GM12878 (cell line): ENCODE results near the gene KCTD2. TPM values are rescaled to one million over a fixed set of nuclear protein-coding genes. Genes with fewer than 3 reads are reported as not detected.

Experiments
- ATF7 ChIP-seq: fragments of 450-650 bp; IDR thresholded peaks from 2 replicates; pipeline ENCODE4 v1.6.1; 2016; ENCODE audit warnings: low read depth, mild to moderate bottlenecking
- BCL3 ChIP-seq: IDR thresholded peaks from 2 replicates; pipeline ENCODE4 v1.6.1; 2011; ENCODE audit warnings: borderline replicate concordance, low read depth, mild to moderate bottlenecking, moderate library complexity, low read length; ENCODE audit not compliant: insufficient read depth, poor library complexity, severe bottlenecking
- BCLAF1 ChIP-seq: fragments of 450-650 bp; IDR thresholded peaks from 2 replicates; pipeline ENCODE4 v1.6.1; 2017; ENCODE audit warnings: antibody characterized with exemption, mild to moderate bottlenecking, moderate library complexity
- GABPA ChIP-seq: IDR thresholded peaks from 2 replicates; pipeline ENCODE4 v1.6.1; 2014; ENCODE audit warnings: antibody characterized with exemption, low read depth, mild to moderate bottlenecking, inconsistent platforms
- HDAC6 ChIP-seq: fragments of 200-600 bp; sonication (generic); IDR thresholded peaks from one replicate; pipeline ENCODE4 v1.8.0; 2017; ENCODE audit warnings: antibody characterized with exemption; ENCODE audit not compliant: unreplicated experiment
- MXI1 ChIP-seq: fragments of 150-350 bp; IDR thresholded peaks from 2 replicates; pipeline ENCODE4 v1.6.1; 2011; ENCODE audit warnings: low read depth, mild to moderate bottlenecking, inconsistent platforms, low read length, improper control_type of control experiment
- NFYB ChIP-seq: IDR thresholded peaks from 2 replicates; pipeline ENCODE4 v1.6.1; 2011; ENCODE audit warnings: low read depth, mild to moderate bottlenecking, low read length, improper control_type of control experiment, moderate library complexity; ENCODE audit not compliant: insufficient read depth
- RAD21 ChIP-seq: IDR thresholded peaks from 2 replicates; pipeline ENCODE4 v1.6.1; 2011; ENCODE audit warnings: mild to moderate bottlenecking, low read depth, low read length, moderate library complexity; ENCODE audit not compliant: insufficient read depth
- RELB ChIP-seq: fragments of 450-650 bp; IDR thresholded peaks from 2 replicates; pipeline ENCODE4 v1.6.1; 2017; ENCODE audit warnings: low read depth, mild to moderate bottlenecking, moderate library complexity
- SMAD1 ChIP-seq: fragments of 450-650 bp; IDR thresholded peaks from 2 replicates; pipeline ENCODE4 v1.6.1; 2018; ENCODE audit warnings: mild to moderate bottlenecking, low read depth; ENCODE audit not compliant: partially characterized antibody
- SPI1 ChIP-seq: IDR thresholded peaks from 2 replicates; pipeline ENCODE4 v1.6.1; 2011; ENCODE audit warnings: low read depth, mild to moderate bottlenecking, low read length, moderate library complexity, borderline replicate concordance; ENCODE audit not compliant: insufficient read depth
- SUZ12 ChIP-seq: fragments of 200-600 bp; sonication (generic); IDR thresholded peaks from one replicate; pipeline ENCODE4 v1.6.1; 2018; ENCODE audit warnings: antibody characterized with exemption, mild to moderate bottlenecking; ENCODE audit not compliant: unreplicated experiment
- ZBTB4 ChIP-seq: fragments of 450-650 bp; formaldehyde crosslinking; IDR thresholded peaks from 2 replicates; pipeline ENCODE4 v1.4.0; 2022; ENCODE audit warnings: mild to moderate bottlenecking, moderate library complexity
- ZBTB40 ChIP-seq: fragments of 450-650 bp; IDR thresholded peaks from 2 replicates; pipeline ENCODE4 v1.6.1; 2016; ENCODE audit warnings: mild to moderate bottlenecking, moderate library complexity, borderline replicate concordance
- polyA plus RNA-seq, 11 experiments: library from polyadenylated mRNA; depleted of rRNA in 4 of 11; unstranded in 6 of 11; stranded (reverse) in 5 of 11; fragments of >200 nt; fragmentation: Nextera tagmentation in 4 of 11; fragmentation: Illumina TruSeq in 1 of 11; extraction: Ambion mirVana in 4 of 11; extraction: Trizol in 1 of 11; gene quantifications; 1 replicate in 1 of 11; 2 replicates in 10 of 11; pipeline versions ENCODE4 v1.2.1 to v1.2.3, GENCODE V29; 2011 to 2016; ENCODE audit warnings: inconsistent platforms in 2 of 11, missing spikeins in 2 of 11, low read depth in 1 of 11
- total RNA-seq, 4 experiments: library from RNA; depleted of rRNA in 3 of 4; stranded (reverse); fragments of >200 nt in 3 of 4; fragmentation: Illumina TruSeq in 1 of 4; extraction: Trizol in 1 of 4; gene quantifications; 2 replicates each; pipeline versions ENCODE4 v1.2.1 to v1.2.3, GENCODE V29; 2013 to 2021

The KCTD2 gene
- total and polyA plus RNA-seq, 10 of the 15 experiments (the other 5 are each of a cell fraction or from before 2014, with no cell fraction given): 1.5 to 27.5 (median 13.7) TPM

DNA sequence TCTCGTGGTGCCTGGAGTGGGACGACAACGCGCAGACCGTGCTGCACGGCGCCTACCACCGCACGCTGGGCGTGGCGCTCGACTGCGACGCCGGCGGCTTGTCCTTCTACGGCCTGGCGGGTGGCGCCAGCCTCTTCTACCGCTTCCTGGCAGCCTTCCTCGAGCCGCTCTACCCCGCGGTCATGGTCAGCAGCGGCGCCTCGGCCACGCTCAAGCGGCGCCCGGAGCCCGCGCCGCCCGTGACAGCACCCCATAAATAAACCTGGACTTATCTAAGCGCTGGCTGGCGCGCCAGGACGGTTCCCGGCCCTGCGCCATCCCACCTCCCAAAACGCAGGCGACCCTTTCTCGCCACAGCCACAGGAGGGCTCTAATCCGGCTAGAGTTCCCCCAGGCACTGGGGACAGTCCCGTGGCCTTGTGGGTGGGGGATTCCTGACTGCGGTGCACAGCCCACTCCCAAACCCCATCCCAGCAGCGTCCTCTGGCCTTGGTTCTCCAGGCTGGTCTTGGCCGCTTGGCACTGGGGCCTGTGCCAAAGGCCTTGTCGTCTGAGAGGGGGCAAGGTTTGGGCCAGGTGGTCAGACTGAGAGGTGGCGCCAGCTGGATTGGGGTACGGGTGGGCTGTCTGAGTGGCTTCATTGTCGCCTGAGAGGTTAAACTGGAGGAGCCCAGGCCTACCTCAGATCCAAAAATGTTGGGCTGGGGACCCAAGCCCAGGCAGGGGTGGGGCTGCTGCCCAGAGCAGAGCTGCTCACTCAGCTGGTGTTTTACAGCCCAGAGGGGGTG, 30.7 kb downstream of the KCTD2 start (continued):
- peak; percentile 64 for TF ChIP-seq BCL3
- no peak for TF ChIP-seq SUZ12
- TF ChIP-seq ZBTB4 (CRISPR knock-in tag): no peak
- no peak for TF ChIP-seq SPI1
- TF ChIP-seq NFYB: no peak
- no peak for TF ChIP-seq RAD21
- TF ChIP-seq ATF7: no peak
- TF ChIP-seq SMAD1: no peak
- TF ChIP-seq GABPA: no peak
- no peak for TF ChIP-seq BCLAF1
- no peak for TF ChIP-seq HDAC6
- TF ChIP-seq ZBTB40: no peak
- TF ChIP-seq RELB: peak; percentile 66
- TF ChIP-seq MXI1: no peak
